HEK293T (cell line): ENCODE measurements around the gene PPP1R12C.

Experiments used
- CTCF ChIA-PET: fragments of 350-600 bp; formaldehyde crosslinking; extraction: SDS; loops from one replicate; lab custom pipeline; 2021; ENCODE audit warnings: antibody characterized with exemption, inconsistent platforms; lab: Yijun Ruan, JAX
- POLR2A ChIA-PET: fragments of 350-600 bp; formaldehyde crosslinking; extraction: SDS; loops from one replicate; lab custom pipeline; 2020; ENCODE audit warnings: antibody characterized with exemption, inconsistent platforms; lab: Yijun Ruan, JAX
- DNase-seq: peaks from one replicate; pipeline ENCODE4 v3.0.0; 2012; ENCODE audit warnings: mixed read lengths; ENCODE audit errors: extremely low spot score
- ARNT ChIP-seq: fragments of 450-650 bp; IDR thresholded peaks from 2 replicates; pipeline ENCODE4 v1.6.1; 2017; ENCODE audit warnings: mild to moderate bottlenecking
- BHLHE40 ChIP-seq: fragments of 450-650 bp; IDR thresholded peaks from 2 replicates; pipeline ENCODE4 v1.6.1; 2016; ENCODE audit warnings: mild to moderate bottlenecking, moderate library complexity, borderline replicate concordance
- CTBP1 ChIP-seq: fragments of 450-650 bp; IDR thresholded peaks from 2 replicates; pipeline ENCODE4 v1.6.1; 2016; ENCODE audit warnings: borderline replicate concordance
- ELF4 ChIP-seq: fragments of 450-650 bp; IDR thresholded peaks from 2 replicates; pipeline ENCODE4 v1.6.1; 2017; ENCODE audit warnings: antibody characterized with exemption
- FOXA1 ChIP-seq: fragments of 450-650 bp; IDR thresholded peaks from 2 replicates; pipeline ENCODE4 v1.6.1; 2016; ENCODE audit warnings: mild to moderate bottlenecking
- FOXK2 ChIP-seq: fragments of 450-650 bp; IDR thresholded peaks from 2 replicates; pipeline ENCODE4 v1.6.1; 2016; ENCODE audit warnings: mild to moderate bottlenecking
- FOXM1 ChIP-seq: fragments of 450-650 bp; IDR thresholded peaks from 2 replicates; pipeline ENCODE4 v1.6.1; 2017; ENCODE audit warnings: mild to moderate bottlenecking, borderline replicate concordance
- HDGF ChIP-seq: fragments of 450-650 bp; IDR thresholded peaks from 2 replicates; pipeline ENCODE4 v1.6.1; 2017; ENCODE audit warnings: antibody characterized with exemption, borderline replicate concordance
- L3MBTL2 ChIP-seq: fragments of 450-650 bp; conservative IDR thresholded peaks from 2 replicates; pipeline ENCODE4 v1.6.1; 2016; ENCODE audit warnings: mild to moderate bottlenecking
- LEF1 ChIP-seq: fragments of 450-650 bp; IDR thresholded peaks from 2 replicates; pipeline ENCODE4 v1.6.1; 2017; ENCODE audit warnings: mild to moderate bottlenecking, borderline replicate concordance
- NFRKB ChIP-seq: fragments of 450-650 bp; IDR thresholded peaks from 2 replicates; pipeline ENCODE4 v1.6.1; 2016; ENCODE audit warnings: mild to moderate bottlenecking, moderate library complexity
- SP1 ChIP-seq: fragments of 450-650 bp; IDR thresholded peaks from 2 replicates; pipeline ENCODE4 v1.6.1; 2017
- SUZ12 ChIP-seq: fragments of 450-650 bp; IDR thresholded peaks from 2 replicates; pipeline ENCODE4 v1.6.1; 2016; ENCODE audit warnings: mild to moderate bottlenecking
- TARDBP ChIP-seq: fragments of 450-650 bp; IDR thresholded peaks from 2 replicates; pipeline ENCODE4 v1.6.1; 2016
- ZNF384 ChIP-seq: fragments of 450-650 bp; IDR thresholded peaks from 2 replicates; pipeline ENCODE4 v1.6.1; 2016
- TF ChIP-seq, protein P1 (sequence below): fragments of 450-650 bp; IDR thresholded peaks from 2 replicates; pipeline ENCODE4 v1.6.1; 2016

The PPP1R12C gene

DNA sequence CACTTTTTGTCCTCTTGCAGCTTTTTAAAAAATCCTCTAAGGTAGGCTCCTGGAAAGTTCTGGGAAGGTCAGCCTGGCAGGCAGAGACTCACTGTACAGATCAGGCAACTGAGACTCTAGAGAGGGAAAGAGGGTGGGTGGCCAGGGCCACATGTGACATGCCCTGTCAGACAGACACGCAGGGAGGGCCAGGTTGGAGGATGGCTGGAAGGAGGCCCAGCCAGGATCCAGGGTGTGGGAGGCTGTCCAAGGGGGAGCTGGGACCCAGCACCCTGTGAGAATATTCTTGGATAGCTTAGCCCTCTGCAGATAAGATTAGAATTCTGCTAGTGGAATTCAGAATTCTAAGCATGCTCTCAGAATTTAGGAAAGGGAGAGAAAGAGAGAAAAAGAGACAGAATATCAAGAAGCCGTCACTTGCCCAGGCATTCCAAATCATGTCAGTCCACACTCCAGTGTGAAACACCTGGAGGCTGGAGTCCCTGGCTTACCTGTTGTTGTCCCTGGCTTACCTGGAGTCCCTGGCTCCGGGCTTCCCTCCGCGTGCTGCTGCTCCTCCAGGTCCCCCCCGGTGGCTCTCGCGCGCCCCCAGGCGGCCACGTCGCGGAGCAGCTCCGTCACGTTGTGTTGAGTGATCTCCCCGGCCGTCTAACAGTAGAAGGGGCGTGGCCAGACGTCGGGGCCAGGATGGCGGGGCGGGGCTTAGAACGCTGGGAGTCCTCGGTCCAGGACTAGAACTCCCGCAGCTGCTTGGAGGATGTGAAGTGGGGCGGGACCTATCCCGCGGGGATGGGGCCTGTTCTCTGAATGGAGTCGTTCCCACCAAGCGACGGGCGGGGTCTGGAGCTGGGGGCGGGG, 42.9 kb upstream of the PPP1R12C start:
- ChIA-PET POLR2A (interaction anchor here (1.3 to 2.3 kb wide), 4 partner anchors 13 to 248 kb away, joined by 3 to 12 read pairs (median 5); partner anchors contain the start of gene PPP6R1), CTCF (interaction anchor here (0.5 to 2.7 kb wide), 14 partner anchors 9 to 349 kb away, joined by 3 to 15 read pairs (median 4); partner anchors contain the start of gene HSPBP1)
- DNase-seq = peak; percentile 94
- TF ChIP-seq BHLHE40 (no peak), TARDBP (no peak), HDGF (no peak), L3MBTL2 (peak; percentile 52; the same call in 1 of the 2 replicates)
- TF ChIP-seq, protein P1, sequence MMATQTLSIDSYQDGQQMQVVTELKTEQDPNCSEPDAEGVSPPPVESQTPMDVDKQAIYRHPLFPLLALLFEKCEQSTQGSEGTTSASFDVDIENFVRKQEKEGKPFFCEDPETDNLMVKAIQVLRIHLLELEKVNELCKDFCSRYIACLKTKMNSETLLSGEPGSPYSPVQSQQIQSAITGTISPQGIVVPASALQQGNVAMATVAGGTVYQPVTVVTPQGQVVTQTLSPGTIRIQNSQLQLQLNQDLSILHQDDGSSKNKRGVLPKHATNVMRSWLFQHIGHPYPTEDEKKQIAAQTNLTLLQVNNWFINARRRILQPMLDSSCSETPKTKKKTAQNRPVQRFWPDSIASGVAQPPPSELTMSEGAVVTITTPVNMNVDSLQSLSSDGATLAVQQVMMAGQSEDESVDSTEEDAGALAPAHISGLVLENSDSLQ = peak; percentile 71

DNA sequence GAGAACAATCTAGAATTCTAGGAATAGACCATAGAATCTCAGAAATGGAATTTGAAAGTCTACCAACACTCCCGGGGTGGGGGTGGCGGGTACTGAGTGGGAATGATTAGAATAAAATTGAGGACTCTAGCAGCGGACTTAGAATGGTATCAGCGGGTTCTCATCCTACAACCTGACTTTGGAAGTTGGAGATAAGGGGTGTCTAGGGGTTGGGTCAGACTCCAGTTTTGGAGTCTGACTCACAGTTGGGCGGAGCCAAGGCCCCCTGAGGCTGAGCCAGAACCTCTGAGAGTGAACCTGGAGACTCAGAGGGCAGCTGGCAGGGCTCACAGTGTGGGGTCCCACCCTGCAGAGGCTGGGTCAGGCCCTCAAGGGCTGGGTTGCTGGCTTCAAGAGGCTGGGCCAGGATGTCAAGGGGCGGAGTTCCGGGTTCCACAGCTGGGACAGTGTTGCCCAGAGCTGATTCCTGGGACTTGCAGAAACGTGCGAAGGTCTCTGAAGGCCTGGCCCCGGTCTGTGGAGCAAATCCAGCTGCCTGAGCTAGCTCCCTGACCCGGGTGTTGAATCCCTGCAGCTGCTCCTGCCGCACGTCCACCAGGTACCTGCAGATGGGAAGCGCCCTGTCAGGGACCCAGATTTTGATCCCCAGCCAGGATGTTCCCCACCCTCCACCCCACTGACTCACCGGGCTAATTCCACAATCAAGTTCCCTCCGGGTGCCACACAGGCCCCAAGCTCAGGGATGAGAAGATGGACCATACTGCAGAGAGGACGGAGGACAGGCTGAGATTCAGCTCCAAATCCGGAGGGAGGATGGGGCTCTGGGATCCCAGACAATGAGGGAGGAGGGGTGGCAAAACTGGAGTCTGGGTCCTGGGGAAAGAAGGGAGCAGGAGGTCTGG, 41.7 kb upstream of the PPP1R12C start:
- no peak for DNase-seq
- ChIA-PET CTCF (interaction anchor here (0.5 to 2.7 kb wide), 9 partner anchors 8 to 466 kb away, joined by 3 to 15 read pairs (median 5); no protein-coding TSS in a partner anchor), POLR2A (interaction anchor here (1.3 to 2.3 kb wide), 3 partner anchors 12 to 249 kb away, joined by 3 to 12 read pairs (median 7); partner anchors contain the start of gene PPP6R1)
- no peak for TF ChIP-seq SUZ12
- no peak for TF ChIP-seq ARNT
- TF ChIP-seq FOXM1 = no peak
- no peak for TF ChIP-seq SP1
- no peak for TF ChIP-seq TARDBP
- TF ChIP-seq BHLHE40 = no peak
- TF ChIP-seq FOXK2 = no peak
- TF ChIP-seq, protein P1 = no peak
- TF ChIP-seq LEF1 = no peak
- TF ChIP-seq L3MBTL2 = no peak
- no peak for TF ChIP-seq NFRKB
- TF ChIP-seq FOXA1 = no peak
- no peak for TF ChIP-seq ZNF384
- TF ChIP-seq HDGF = no peak
- no peak for TF ChIP-seq CTBP1
- no peak for TF ChIP-seq ELF4

DNA sequence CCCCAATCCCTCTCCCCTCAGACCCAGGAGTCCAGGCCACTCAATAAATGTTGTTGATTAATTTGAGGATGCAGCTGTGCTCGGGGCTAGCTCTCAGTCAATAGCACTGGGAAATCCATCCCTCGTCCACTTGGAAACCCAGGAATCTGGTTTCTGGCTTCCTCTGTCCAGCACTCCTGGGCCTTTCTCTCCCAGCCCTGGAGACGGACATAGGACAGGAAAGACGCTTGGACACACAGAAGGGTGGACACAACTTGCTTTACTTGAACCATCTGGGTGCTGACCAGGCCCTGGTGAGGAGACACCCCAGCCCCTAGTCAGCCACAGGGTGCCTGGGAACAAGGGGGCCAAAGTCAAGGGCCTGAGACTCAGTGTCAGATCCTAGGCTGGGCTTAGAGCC, 41.0 kb upstream of the PPP1R12C start:
- no peak for DNase-seq
- TF ChIP-seq LEF1 (no peak), SUZ12 (no peak), FOXM1 (no peak)
- TF ChIP-seq, protein P1 = no peak
- ChIA-PET CTCF (interaction anchor here (2.7 kb wide), 1 partner anchor 18 kb away, joined by 15 read pairs; no protein-coding TSS in a partner anchor), POLR2A (interaction anchor here (1.0 to 2.2 kb wide), 2 partner anchors 12 to 14 kb away, joined by 4 to 12 read pairs; no protein-coding TSS in a partner anchor)

DNA sequence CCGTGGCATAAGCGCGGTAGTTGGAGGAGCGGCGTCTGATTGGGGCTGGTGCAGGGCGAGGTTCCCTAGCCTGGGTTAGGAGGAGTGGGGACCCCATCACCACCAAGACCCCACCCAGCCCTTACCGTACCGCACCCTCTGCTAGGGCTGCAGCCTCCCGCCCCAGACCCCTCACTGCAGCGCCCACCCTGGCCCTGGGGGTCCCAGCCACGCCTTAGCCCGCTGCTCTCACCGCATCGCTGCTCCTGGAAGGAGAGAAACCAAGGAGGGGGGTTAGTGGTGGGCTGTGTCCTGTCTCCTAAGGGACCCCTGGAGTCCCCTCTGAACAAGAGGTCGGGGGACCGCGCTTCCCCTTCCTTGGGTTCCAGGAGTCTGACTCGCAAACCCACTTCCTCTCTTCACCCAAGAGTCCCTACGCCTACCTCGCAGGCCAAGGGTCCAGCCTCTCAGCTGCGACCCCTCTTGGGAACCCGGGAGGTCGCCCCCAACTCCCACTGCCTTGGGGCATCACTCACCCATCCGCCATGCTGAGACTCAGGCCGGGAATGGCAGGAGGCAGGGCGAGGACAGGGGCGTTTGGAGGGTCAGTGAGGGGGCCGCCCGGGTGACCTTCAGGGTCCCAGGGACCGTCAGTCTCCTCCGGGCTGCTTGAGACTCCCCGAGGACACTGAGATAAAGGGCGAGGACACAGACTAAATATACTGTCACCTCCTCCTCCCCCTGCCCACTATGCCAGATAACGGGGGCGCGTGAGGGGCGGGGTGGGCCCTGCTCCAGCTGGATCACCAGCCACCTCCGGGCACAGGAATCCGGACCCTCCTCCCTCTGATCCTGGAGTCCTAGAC, 39.8 kb upstream of the PPP1R12C start, which contains the start of gene TNNI3:
TNNI3 (minus strand) TSS at position 669 of the 845 bp plus-strand sequence; CDS start at position 526, 143 bp downstream.
- no peak for DNase-seq
- ChIA-PET POLR2A (interaction anchor here (0.6 to 1.4 kb wide), 3 partner anchors 10 to 13 kb away, joined by 3 to 4 read pairs (median 4); no protein-coding TSS in a partner anchor), CTCF (no interaction called here)
- no peak for TF ChIP-seq BHLHE40
- TF ChIP-seq ARNT = no peak
- TF ChIP-seq FOXK2 = no peak
- no peak for TF ChIP-seq TARDBP
- no peak for TF ChIP-seq ELF4
- no peak for TF ChIP-seq HDGF
